ELF-1 (cell line): ENCODE measurements around the gene TMCC1.
"Not testable (repeated sequence)": the region's sequence is repeated elsewhere in the genome, so short reads cannot be mapped to it uniquely, and the experiment has no call there.

ENCODE experiments used
- DNase-seq: peaks from one replicate; pipeline ENCODE4 v3.0.0-alpha.2; 2016; ENCODE audit warnings: low read depth, low spot score

The TMCC1 gene

GRCh38 chr3:129651435-129652202, 241.9 kb downstream of the TMCC1 start:
- peak; percentile 67 for DNase-seq

DNA sequence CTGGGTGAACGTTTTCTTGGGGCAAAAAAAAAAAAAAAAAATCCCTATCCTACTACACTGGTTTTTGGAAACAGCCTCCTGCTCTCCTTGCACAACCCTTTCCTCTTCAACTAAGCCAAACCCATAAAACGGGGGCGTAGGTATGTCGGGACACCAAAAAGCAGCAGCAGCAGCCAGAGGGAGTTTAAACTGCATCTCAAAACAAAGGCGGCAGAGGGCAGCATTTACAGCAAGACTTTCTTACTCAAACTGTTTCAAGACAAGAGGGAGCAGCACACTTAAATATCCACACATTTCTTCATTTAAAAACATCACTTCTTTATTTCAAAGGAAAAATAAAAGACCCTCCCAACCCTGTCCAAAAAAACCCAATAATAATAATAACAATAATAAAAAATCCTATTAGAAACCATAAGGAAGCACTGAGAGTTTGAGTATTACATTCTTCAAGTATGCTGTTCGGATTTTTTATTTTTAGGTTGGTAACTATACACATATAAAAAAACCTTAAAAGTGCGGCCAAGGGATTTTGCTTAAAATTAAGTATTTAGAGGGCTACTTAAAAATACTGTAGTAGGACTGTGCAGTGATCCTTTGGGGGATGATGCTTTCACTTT, 243.1 kb downstream of the TMCC1 start:
- peak; percentile 90 for DNase-seq

DNA sequence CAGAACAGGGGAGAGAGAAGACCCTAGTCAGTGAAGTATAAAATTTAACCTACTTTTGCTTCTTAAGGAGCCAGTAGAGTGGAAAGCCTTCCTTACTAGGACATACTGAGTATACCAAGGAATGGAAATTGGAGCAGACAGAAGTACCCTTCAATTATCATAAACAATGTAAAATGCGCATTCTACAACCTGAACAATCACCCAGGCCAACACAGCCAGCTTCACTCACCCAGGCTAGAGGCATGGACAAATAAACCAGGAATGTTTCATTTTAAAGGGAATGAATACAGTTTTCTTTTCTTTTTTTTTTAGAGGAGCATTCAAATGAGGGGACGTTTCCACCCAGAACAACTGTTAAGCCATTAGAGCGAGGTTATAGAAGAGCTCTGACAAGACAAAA, 245.1 kb downstream of the TMCC1 start:
- DNase-seq: no peak

DNA sequence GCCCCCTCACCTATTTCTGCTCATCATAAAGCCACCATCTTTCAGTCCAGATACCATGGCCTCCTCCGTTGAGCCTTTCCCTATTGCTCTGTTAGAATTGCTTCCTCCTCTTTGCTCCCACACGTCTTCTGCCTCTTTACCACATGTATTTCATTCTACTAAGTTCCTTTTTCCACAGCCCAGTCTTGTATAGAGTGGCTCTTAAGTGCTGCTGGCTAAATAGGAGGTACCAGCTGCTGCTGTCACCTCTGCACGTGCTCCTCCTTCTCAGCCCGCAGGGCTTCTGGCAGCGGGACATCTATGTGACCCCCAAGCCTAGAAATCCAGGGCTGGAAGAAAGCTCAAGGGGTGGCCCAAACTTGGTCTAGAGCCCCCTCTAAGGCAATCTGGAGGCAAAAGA, 248.2 kb downstream of the TMCC1 start:
- DNase-seq: no peak

GRCh38 chr3:129644836-129645235, 248.7 kb downstream of the TMCC1 start:
- DNase-seq: peak; percentile 72

DNA sequence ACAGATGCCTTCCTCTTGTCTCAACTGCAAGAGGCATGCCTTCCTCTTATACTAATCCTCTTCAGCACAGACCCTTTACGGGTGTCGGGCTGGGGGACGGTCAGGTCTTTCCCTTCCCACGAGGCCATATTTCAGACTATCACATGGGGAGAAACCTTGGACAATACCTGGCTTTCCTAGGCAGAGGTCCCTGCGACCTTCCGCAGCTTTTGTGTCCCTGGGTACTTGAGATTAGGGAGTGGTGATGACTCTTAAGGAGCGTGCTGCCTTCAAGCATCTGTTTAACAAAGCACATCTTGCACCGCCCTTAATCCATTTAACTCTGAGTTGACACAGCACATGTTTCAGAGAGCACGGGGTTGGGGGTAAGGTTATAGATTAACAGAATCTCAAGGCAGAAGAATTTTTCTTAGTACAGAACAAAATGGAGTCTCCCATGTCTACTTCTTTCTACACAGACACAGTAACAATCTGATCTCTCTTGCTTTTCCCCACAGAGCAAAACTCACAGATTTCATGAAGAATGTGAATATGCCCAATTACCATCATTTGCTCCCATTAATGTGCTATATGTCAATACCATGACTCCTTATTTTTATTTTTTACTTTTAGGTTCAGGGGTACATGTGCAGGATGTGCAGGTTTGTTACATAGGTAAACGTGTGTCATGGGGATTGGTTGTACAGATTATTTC, 251.8 kb downstream of the TMCC1 start:
- DNase-seq: not testable (repeated sequence)

GRCh38 chr3:129640985-129641384, 252.5 kb downstream of the TMCC1 start:
- not testable (repeated sequence) for DNase-seq

DNA sequence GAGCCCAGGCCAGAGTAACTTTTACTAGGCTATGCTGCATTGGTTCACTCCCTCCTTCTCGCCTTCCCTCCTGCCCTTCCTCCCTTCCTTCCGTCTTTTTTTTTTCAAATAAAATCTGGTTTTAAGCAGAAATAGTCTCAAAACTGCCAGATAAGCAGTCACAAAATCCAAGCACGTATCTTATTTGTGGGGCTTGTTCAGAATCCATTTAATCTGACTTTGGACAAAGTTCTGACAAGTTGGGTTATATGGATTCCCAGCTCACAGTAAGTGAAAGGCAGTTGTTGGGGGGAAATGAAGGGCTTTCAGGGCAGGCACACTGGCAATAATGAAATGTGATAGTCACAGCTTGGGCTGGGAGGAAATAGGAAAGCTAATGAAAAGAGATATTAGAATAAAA, 255.0 kb downstream of the TMCC1 start:
- DNase-seq: no peak

DNA sequence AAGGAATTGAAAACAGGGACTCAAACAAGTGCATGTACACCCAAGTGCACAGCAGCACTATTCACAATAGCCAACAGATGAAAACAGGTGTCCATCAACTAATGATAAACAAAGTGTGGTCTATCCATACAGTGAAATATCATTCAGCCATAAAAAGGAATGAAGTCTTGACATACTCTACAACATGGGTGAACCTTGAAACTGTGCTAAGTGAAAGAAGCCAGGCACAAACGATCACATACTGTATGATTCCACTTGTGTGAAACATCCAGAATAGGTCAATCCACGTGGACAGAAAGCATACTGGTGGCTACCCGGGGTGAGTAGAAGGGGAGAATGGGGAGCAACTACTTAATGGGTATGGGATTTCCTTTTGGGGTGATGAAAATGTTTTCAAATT, 257.4 kb downstream of the TMCC1 start:
- no peak for DNase-seq

DNA sequence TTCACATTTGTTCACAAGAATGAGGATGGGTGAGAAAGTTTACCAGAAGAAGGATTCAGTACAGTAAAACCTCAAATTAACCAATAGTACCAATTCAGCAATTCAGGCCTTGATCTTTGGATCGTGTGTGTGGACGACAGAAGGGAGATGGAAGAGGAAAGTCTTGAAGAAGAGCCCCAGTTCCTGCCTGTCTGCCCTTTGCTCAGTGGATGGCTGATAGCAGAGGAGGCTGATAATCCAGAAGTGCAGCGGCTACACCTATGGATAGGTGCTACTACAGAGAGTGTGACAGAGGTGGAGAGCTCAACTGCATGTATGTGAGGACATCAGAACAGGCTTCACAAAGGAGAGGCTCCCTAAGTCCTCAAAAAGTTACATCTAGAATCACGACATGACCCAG, 257.9 kb downstream of the TMCC1 start:
- no peak for DNase-seq

- peak; percentile 82 for DNase-seq
These were observed 259.6 kb downstream of the TMCC1 start for GRCh38 chr3:129633751-129634481.

- no peak for DNase-seq
These were observed 260.5 kb downstream of the TMCC1 start for GRCh38 chr3:129632977-129633376.

DNA sequence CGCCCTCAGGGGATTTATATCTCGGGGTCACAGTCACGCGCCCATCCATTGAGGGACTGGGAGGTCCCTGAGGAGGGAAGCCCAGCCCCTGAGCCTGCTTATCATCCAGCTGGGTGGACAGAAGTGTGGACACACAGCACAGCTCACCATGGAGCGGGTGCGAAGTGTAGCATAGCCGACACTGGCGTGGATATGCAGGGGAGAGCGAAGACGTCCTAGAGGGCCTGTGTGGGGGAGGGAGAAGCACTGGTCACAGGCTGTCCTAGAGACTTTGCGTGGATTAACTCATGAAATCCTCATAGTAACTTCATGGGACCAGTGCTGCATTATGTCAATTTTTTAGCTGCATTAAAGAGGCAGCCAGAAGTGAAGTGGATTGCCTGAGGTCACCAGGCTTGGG, 261.0 kb downstream of the TMCC1 start:
- no peak for DNase-seq

DNA sequence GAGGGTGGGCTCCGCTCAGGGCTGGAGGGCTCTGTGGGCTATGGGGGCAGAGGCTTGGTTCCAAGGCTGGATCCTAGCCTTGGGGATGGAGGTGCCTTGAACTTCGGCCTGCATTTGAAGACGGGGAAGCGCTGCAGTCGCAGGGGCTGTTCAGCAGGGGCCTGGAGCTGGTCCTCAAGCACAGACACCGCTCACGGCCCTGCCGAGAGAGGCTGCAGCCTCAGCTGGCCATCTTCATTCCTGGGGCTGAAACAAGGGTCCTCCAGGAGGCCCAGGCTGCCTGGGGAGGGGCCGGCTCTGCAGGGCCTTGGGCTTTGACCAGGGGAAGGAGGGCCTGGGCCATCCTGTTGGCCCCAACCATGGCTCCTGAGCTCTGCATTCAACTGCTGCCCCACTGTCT, 261.5 kb downstream of the TMCC1 start:
- DNase-seq: no peak

DNA sequence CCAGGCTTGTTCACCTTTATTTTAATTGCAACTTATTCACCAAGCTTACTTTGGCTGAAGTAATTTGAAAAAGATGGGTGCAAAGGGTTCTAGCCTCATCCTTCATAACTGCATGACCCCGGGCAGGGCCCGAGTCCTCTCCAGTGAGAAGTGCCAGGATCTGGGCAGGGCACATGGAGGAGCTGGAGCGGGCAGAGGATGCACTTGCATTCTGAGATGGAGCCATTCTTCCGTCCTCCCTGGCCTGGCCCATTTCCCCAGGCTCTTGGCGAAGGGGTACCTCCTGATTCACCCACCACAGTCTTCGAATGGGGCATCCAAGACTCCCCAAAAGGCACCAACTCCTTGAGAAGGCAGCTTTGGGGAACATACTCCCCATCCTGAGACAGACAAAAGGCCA, 264.5 kb downstream of the TMCC1 start:
- DNase-seq: no peak

DNA sequence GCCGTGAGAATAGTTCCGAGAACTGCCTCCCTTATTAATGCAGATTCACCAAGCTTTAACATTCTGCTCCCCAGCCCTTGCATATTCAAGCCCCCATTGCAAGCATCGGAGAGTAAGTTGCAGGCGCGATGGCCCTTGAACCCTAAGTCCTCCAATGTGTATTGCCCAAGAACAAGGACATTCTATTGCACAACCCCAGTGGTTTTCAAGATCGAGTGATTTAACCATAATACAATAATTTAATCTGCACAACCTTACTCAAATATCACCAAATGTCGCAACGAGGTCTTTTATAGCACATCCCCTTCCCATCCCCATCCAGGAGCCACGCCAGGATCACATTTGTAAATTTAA, 265.4 kb downstream of the TMCC1 start:
- no peak for DNase-seq

DNA sequence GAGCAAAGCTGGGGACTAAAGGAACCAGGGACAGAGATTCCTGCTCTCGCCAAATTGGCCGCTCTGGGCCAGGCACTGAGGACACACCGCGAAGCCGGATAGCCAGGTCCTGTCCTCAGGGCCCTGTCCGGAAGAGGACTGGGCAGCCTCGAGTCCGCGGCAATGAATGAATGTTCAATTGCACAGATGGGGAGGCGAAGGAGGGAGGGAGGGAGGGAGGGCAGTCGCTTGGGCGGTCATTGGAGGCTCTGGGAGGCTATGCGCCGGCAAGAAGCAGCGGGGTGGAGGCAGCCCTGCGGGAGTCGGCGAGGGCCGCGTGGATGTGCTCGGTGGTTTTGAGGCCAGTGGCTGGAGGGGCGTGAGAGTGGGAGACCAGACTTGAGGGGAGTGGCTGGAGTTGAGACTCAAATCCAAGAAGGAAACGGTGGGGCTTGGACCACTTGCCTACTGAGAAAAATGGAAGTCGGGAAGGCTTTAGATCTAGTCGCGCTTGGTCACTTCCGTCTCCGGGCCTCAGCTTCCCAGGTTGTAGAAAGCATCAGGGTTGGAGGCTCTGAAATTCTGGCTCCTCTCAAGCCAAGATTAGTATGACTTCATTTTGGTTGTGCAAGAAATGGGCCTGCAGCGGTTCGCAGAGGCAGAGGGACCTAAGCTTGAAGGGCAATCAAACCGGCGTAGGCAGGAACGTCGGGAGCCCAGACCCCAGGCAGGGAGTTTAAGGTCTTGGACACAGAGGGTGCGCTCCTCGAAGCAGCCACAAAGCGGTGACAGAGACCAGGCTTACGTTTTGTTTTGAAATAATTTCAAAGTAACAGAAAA, 266.0 kb downstream of the TMCC1 start:
- DNase-seq: peak; percentile 94

DNA sequence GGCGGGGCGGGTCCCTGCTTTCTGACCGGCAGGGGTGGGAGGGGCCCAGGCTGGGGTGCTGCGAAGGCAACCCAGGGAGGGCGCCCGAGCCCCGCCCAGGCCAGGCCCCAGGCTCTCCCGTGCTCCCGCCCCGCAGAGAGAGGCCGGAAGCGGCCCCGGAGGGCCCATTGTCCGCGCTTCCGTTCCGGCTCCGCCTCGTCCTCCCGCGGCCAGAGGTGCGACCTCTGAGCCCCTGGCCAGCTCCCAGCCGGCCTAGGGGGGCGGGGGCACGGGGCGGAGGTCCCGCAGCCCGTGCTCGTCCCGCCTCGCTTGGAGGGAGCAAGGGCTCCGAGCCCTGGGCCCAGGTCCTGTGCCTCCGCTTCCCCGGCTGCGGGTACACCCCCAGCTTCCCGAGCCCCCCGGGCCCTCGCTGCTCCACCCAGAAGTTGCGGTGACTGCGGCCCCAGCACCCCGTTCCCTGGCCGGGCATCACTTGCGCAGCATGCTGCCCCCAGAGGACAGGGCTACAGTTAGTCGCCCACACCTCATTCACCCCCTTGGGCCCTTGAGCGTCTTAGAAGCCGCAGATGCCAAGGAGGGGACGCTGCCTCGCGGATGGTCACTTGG, 266.7 kb downstream of the TMCC1 start:
- peak; percentile 91 for DNase-seq

DNA sequence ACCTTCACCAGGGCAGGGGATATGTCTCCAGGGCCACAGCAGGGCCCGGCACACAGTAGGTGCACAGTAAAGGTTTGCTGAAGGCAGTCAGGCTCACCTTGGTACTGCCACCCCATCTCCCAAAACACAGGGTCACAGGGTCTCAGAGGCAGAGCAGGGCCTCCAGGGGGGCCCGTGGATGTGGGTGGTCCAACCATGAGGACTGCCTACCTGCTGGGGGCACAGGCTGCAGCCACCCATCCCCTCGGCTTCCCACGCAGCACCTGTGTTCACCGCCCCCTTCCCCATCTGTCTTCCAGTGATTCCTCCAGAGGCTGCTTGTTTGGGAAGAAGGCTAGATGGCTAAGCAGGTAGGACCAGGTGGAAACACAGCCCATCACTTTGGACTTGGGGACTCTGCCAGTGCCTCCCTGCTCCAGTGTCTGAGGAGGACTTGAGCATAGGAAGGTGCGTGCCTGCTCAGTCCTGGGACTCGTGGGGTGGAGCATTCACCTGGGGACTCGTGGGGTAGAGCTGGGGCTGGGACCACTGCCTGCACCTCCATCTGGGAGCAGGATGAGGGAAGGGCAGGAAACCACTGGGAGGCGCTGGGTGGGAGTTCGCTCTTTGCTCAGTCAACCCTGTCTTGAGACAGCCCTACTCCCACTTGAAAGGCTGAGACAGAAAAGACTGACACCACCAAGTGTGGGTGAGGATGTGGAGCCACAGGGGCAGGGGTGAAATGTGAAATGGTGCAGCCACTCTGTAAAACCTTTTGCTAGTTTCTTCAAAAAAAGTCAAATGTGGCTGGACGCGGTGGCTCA, 268.2 kb downstream of the TMCC1 start:
- DNase-seq: peak; percentile 61
